SK-N-SH (cell line): ENCODE measurements around the gene USH1C.

Source experiments
- EP300 ChIP-seq, 2 experiments: IDR thresholded peaks; 2 replicates each; pipeline versions ENCODE4 v1.4.0 to v1.6.1; 2012; ENCODE audit warnings: borderline replicate concordance in 1 of 2, low read depth in 1 of 2, low read length in 1 of 2
- EZH2phosphoT487 ChIP-seq: fragments of 200-600 bp; sonication (generic); IDR thresholded peaks from 2 replicates; pipeline ENCODE4 v1.6.1; 2017; ENCODE audit warnings: low read depth, mixed run types, mild to moderate bottlenecking, antibody characterized with exemption, moderate library complexity, borderline replicate concordance
- FOSL2 ChIP-seq: IDR thresholded peaks from 2 replicates; pipeline ENCODE4 v1.4.0; 2012; ENCODE audit warnings: low read depth, mild to moderate bottlenecking, moderate library complexity, borderline replicate concordance
- GABPA ChIP-seq: IDR thresholded peaks from 2 replicates; pipeline ENCODE4 v1.4.0; 2012; ENCODE audit warnings: low read depth, mild to moderate bottlenecking
- JUND ChIP-seq: IDR thresholded peaks from 2 replicates; pipeline ENCODE4 v1.4.0; 2012
- MXI1 ChIP-seq: IDR thresholded peaks from 2 replicates; pipeline ENCODE4 v1.6.1; 2012; ENCODE audit warnings: mild to moderate bottlenecking, low read depth, low read length, improper control_type of control experiment
- POLR2AphosphoS5 ChIP-seq: IDR thresholded peaks from 2 replicates; pipeline ENCODE4 v1.6.1; 2012; ENCODE audit warnings: low read depth, low read length
- RAD21 ChIP-seq: IDR thresholded peaks from 2 replicates; pipeline ENCODE4 v1.6.1; 2012; ENCODE audit warnings: mild to moderate bottlenecking, low read length
- REST ChIP-seq: IDR thresholded peaks from 2 replicates; pipeline ENCODE4 v1.6.1; 2012; ENCODE audit warnings: mild to moderate bottlenecking, low read depth, low read length, moderate library complexity
- RXRA ChIP-seq: IDR thresholded peaks from 2 replicates; pipeline ENCODE4 v1.4.0; 2012; ENCODE audit warnings: low read depth, mild to moderate bottlenecking, borderline replicate concordance
- TAF1 ChIP-seq: IDR thresholded peaks from 2 replicates; pipeline ENCODE4 v1.6.1; 2012; ENCODE audit warnings: low read depth, mild to moderate bottlenecking, low read length, moderate library complexity, borderline replicate concordance
- TCF12 ChIP-seq: IDR thresholded peaks from 2 replicates; pipeline ENCODE4 v1.4.0; 2012
- YY1 ChIP-seq: IDR thresholded peaks from 2 replicates; pipeline ENCODE4 v1.4.0; 2012; ENCODE audit warnings: low read depth, mild to moderate bottlenecking
- TF ChIP-seq, protein P1 (sequence below): fragments of 200-600 bp; sonication (generic); IDR thresholded peaks from 2 replicates; pipeline ENCODE4 v1.6.1; 2017; ENCODE audit warnings: antibody characterized with exemption, mild to moderate bottlenecking, moderate library complexity

DNA sequence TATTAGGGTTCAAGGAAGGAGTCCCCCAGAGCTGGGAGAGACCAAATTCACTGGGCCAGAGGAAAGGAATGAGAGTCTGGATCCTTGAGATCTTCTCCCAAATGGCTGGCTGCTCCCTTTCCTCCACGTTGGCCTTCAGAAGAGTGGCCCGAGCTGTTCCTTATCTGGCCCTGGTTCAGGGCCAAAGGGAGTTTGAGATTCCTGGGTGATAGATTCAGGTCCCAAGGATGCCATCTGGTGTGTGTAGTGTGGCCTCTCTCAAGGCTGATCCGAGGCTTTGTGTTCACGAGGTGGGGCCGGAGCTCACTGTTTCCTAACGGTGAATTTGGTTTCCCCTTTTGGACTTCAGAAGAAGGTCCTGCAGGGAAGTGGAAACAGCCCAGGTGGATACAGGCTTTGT lies 50.2 kb downstream of the USH1C start:
- TF ChIP-seq TAF1 (no peak), POLR2AphosphoS5 (no peak), RXRA (no peak), EZH2phosphoT487 (no peak), RAD21 (no peak), MXI1 (no peak), GABPA (no peak), REST (no peak), JUND (no peak), EP300 (IDR thresholded peaks at IDR 0.05; ENCODE audit: borderline replicate concordance in 1 of 2, low read depth in 1 of 2, low read length in 1 of 2) (no peak), FOSL2 (no peak), TCF12 (no peak), YY1 (no peak)
- TF ChIP-seq, protein P1, sequence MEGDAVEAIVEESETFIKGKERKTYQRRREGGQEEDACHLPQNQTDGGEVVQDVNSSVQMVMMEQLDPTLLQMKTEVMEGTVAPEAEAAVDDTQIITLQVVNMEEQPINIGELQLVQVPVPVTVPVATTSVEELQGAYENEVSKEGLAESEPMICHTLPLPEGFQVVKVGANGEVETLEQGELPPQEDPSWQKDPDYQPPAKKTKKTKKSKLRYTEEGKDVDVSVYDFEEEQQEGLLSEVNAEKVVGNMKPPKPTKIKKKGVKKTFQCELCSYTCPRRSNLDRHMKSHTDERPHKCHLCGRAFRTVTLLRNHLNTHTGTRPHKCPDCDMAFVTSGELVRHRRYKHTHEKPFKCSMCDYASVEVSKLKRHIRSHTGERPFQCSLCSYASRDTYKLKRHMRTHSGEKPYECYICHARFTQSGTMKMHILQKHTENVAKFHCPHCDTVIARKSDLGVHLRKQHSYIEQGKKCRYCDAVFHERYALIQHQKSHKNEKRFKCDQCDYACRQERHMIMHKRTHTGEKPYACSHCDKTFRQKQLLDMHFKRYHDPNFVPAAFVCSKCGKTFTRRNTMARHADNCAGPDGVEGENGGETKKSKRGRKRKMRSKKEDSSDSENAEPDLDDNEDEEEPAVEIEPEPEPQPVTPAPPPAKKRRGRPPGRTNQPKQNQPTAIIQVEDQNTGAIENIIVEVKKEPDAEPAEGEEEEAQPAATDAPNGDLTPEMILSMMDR = no peak
